ENCODE data around the gene TMEM238L. TPM values are rescaled to one million over a fixed set of nuclear protein-coding genes. Genes with fewer than 3 reads are reported as not detected.

The TMEM238L gene
- total and polyA plus RNA-seq, 11 donors: not detected

- H3K9me3 ChIP-seq: no peaks in the 10 kb centered on the region
- no peaks in the 10 kb centered on the region for H3K27me3 ChIP-seq
- intact Hi-C loops (cut with DNase I): no loop called here
- H3K36me3 ChIP-seq: no peaks in the 10 kb centered on the region
- 70 to 85% (median 77%) methylated on average over 4 of the region's 4 CpGs for WGBS, 4 donors
- ATAC-seq: no peak
- H3K27ac ChIP-seq: no peak overlapping the region
- no peak overlapping the region for H3K4me3 ChIP-seq
- DNase-seq: no peak
- H3K4me1 ChIP-seq: peaks cover 0 to 12% (median 0%) of the 10 kb centered on the region in 12 donors
- no peak for TF ChIP-seq POLR2A (IDR thresholded peaks at IDR 0.05)
- TF ChIP-seq, protein P1, sequence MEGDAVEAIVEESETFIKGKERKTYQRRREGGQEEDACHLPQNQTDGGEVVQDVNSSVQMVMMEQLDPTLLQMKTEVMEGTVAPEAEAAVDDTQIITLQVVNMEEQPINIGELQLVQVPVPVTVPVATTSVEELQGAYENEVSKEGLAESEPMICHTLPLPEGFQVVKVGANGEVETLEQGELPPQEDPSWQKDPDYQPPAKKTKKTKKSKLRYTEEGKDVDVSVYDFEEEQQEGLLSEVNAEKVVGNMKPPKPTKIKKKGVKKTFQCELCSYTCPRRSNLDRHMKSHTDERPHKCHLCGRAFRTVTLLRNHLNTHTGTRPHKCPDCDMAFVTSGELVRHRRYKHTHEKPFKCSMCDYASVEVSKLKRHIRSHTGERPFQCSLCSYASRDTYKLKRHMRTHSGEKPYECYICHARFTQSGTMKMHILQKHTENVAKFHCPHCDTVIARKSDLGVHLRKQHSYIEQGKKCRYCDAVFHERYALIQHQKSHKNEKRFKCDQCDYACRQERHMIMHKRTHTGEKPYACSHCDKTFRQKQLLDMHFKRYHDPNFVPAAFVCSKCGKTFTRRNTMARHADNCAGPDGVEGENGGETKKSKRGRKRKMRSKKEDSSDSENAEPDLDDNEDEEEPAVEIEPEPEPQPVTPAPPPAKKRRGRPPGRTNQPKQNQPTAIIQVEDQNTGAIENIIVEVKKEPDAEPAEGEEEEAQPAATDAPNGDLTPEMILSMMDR (IDR thresholded peaks at IDR 0.05): no peak
Measured at GRCh38 chr17:10789694-10790271, 14.1 kb downstream of the TMEM238L start.

- no peak overlapping the region for H3K4me3 ChIP-seq
- ATAC-seq (no peak), DNase-seq (no peak)
- no peak overlapping the region for H3K27ac ChIP-seq
- H3K36me3 ChIP-seq: no peaks in the 10 kb centered on the region
- peaks cover 0 to 10% (median under 1%) of the 10 kb centered on the region in 12 donors for H3K9me3 ChIP-seq
- TF ChIP-seq, protein P1 (IDR thresholded peaks at IDR 0.05): no peak
- no peak for TF ChIP-seq POLR2A (IDR thresholded peaks at IDR 0.05)
- intact Hi-C loops (cut with DNase I): no loop called here
- WGBS, 4 donors: 88 to 94% (median 90%) methylated on average over 5 of the region's 5 CpGs
- peaks cover 0 to 12% (median 0%) of the 10 kb centered on the region in 12 donors for H3K4me1 ChIP-seq
- H3K27me3 ChIP-seq: no peaks in the 10 kb centered on the region
Measured at GRCh38 chr17:10787306-10788045, 16.4 kb downstream of the TMEM238L start.

GRCh38 chr17:10785295-10785694 lies 18.6 kb downstream of the TMEM238L start:
- H3K4me3 ChIP-seq: no peak overlapping the region

DNA sequence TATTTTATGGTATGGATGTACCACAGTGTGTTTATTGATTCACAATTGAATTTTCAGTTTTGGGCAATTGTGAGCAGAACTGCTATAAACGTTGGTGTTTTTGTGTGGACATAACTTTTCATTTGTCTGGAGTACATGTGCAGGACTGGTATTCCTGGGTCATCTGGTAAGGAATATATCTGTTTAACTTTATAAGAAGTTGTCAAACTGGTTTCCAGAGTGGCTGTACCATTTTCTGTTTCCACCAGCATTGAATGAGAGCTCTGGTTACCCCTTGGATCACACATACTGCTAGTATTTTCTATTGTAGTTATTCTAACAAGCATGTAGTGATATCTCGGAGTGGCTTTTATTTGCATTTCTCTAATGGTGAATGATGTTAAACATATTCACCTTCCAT lies 24.3 kb downstream of the TMEM238L start:
- no peak overlapping the region for H3K4me3 ChIP-seq
- no peaks in the 10 kb centered on the region for H3K27me3 ChIP-seq
- H3K27ac ChIP-seq: no peak overlapping the region
- no peak for DNase-seq
- H3K36me3 ChIP-seq: no peaks in the 10 kb centered on the region
- 79 to 88% (median 84%) methylated on average over 2 of the region's 2 CpGs for WGBS, 4 donors
- intact Hi-C loops (cut with DNase I): no loop called here
- H3K4me1 ChIP-seq: no peaks in the 10 kb centered on the region
- TF ChIP-seq, protein P1 (IDR thresholded peaks at IDR 0.05): no peak
- TF ChIP-seq POLR2A (IDR thresholded peaks at IDR 0.05): no peak
- ATAC-seq: no peak
- peaks cover 0 to 27% (median 1%) of the 10 kb centered on the region in 12 donors for H3K9me3 ChIP-seq

More at GRCh38 chr17:10785295-10785694, 18.6 kb downstream of the TMEM238L start:
- Histone ChIP-seq H3K27me3 (no peaks in the 10 kb centered on the region), H3K9me3 (peaks cover 0 to 23% (median 1%) of the 10 kb centered on the region in 12 donors), H3K4me1 (peaks cover 0 to 4% (median 0%) of the 10 kb centered on the region in 12 donors), H3K36me3 (no peaks in the 10 kb centered on the region), H3K27ac (no peak overlapping the region)
- TF ChIP-seq, protein P1 (IDR thresholded peaks at IDR 0.05): no peak
- TF ChIP-seq POLR2A (IDR thresholded peaks at IDR 0.05): no peak
- ATAC-seq (no peak), DNase-seq (no peak)
- intact Hi-C loops (cut with DNase I): no loop called here
- 94 to 97% (median 95%) methylated on average over 2 of the region's 2 CpGs for WGBS, 4 donors
